GM21717 (cell line): ENCODE data around the gene VPS13C.
A peak's percentile ranks its signal among the peaks of the same experiment; 100 is the strongest.

Source experiments
- ATAC-seq: cut with Tn5 transposase; IDR thresholded peaks from one replicate; pipeline ENCODE4 v1.9.1; 2021; ENCODE audit warnings: mild to moderate bottlenecking, moderate library complexity; ENCODE audit not compliant: unreplicated experiment

Gene VPS13C

GRCh38 chr15:62079594-62079993 lies 19.3 kb upstream of the VPS13C start:
- ATAC-seq: no peak

GRCh38 chr15:62075595-62076277 lies 15.5 kb upstream of the VPS13C start:
- no peak for ATAC-seq

- no peak for ATAC-seq
Observed at GRCh38 chr15:62071711-62072308, 11.6 kb upstream of the VPS13C start.

- no peak for ATAC-seq
Observed at GRCh38 chr15:62069551-62069950, 9.3 kb upstream of the VPS13C start.

GRCh38 chr15:62068810-62069167 lies 8.5 kb upstream of the VPS13C start:
- ATAC-seq: no peak

GRCh38 chr15:62068071-62068809 lies 8.0 kb upstream of the VPS13C start:
- no peak for ATAC-seq

- ATAC-seq: no peak
Observed at GRCh38 chr15:62067448-62068044, 7.3 kb upstream of the VPS13C start.

GRCh38 chr15:62066663-62067447 lies 6.6 kb upstream of the VPS13C start, which contains the start of gene C2CD4A:
Gene C2CD4A, plus strand, starts transcription at chr15:62066977. Its CDS starts 637 bp downstream, at chr15:62067614.
- peak; percentile 47 for ATAC-seq

- ATAC-seq: no peak
Observed at GRCh38 chr15:62063825-62064635, 3.8 kb upstream of the VPS13C start.

- peak; percentile 10 for ATAC-seq
Observed at GRCh38 chr15:62060896-62061280, 641 bp upstream of the VPS13C start.

GRCh38 chr15:62059816-62060112 lies 483 bp downstream of the VPS13C start:
- peak; percentile 77 for ATAC-seq

- ATAC-seq: no peak
Observed at GRCh38 chr15:62059108-62059815, 985 bp downstream of the VPS13C start.

- no peak for ATAC-seq
Observed at GRCh38 chr15:62058327-62059028, 1.8 kb downstream of the VPS13C start.

GRCh38 chr15:62057341-62057980 lies 2.8 kb downstream of the VPS13C start:
- ATAC-seq: no peak

GRCh38 chr15:62054979-62055378 lies 5.3 kb downstream of the VPS13C start:
- no peak for ATAC-seq

- no peak for ATAC-seq
Observed at GRCh38 chr15:62053439-62054085, 6.7 kb downstream of the VPS13C start.

GRCh38 chr15:62052713-62053112 lies 7.5 kb downstream of the VPS13C start:
- no peak for ATAC-seq

GRCh38 chr15:62051166-62051565 lies 9.1 kb downstream of the VPS13C start:
- ATAC-seq: no peak
